Ishikawa (cell line): Measurements from ENCODE around the gene NRCAM.

ENCODE experiments used
- EP300 ChIP-seq: IDR thresholded peaks from 2 replicates; pipeline ENCODE4 v1.6.1; 2012; ENCODE audit warnings: borderline replicate concordance
- MAX ChIP-seq: IDR thresholded peaks from 2 replicates; pipeline ENCODE4 v1.6.1; 2012
- NFIC ChIP-seq: IDR thresholded peaks from 2 replicates; pipeline ENCODE4 v1.6.1; 2012
- RAD21 ChIP-seq: IDR thresholded peaks from 2 replicates; pipeline ENCODE4 v1.6.1; 2012; ENCODE audit warnings: low read depth
- TAF1 ChIP-seq: IDR thresholded peaks from 2 replicates; pipeline ENCODE4 v1.6.1; 2012; ENCODE audit warnings: low read depth, mild to moderate bottlenecking

- TF ChIP-seq NFIC (no peak), RAD21 (no peak), EP300 (no peak), TAF1 (no peak), MAX (no peak)
These were observed 70.3 kb downstream of the NRCAM start for GRCh38 chr7:108385834-108386422.
